GM19035 (cell line): ENCODE results near the gene HERC6.
"Not testable (repeated sequence)": the region's sequence is repeated elsewhere in the genome, so short reads cannot be mapped to it uniquely, and the experiment has no call there.

Experiments
- ATAC-seq: cut with Tn5 transposase; IDR thresholded peaks from one replicate; pipeline ENCODE4 v1.9.1; 2021; ENCODE audit not compliant: unreplicated experiment

HERC6 gene

GRCh38 chr4:88390128-88390527 lies 11.5 kb downstream of the HERC6 start:
- no peak for ATAC-seq

GRCh38 chr4:88391703-88392102 lies 13.1 kb downstream of the HERC6 start:
- no peak for ATAC-seq

- no peak for ATAC-seq
Measured at GRCh38 chr4:88396681-88397080, 18.0 kb downstream of the HERC6 start.

- ATAC-seq, result no peak
Measured at GRCh38 chr4:88398381-88398780, 19.7 kb downstream of the HERC6 start.

- ATAC-seq, result no peak
Measured at GRCh38 chr4:88409206-88409605, 30.6 kb downstream of the HERC6 start.

GRCh38 chr4:88409789-88410188 lies 31.1 kb downstream of the HERC6 start:
- ATAC-seq, result no peak

- ATAC-seq, result no peak
Measured at GRCh38 chr4:88411491-88412096, 32.9 kb downstream of the HERC6 start.

GRCh38 chr4:88413801-88414200 lies 35.1 kb downstream of the HERC6 start:
- no peak for ATAC-seq

GRCh38 chr4:88414755-88415154 lies 36.1 kb downstream of the HERC6 start:
- ATAC-seq, result no peak

GRCh38 chr4:88415982-88416381 lies 37.3 kb downstream of the HERC6 start:
- no peak for ATAC-seq

GRCh38 chr4:88418411-88418810 lies 39.8 kb downstream of the HERC6 start:
- ATAC-seq, result no peak

GRCh38 chr4:88419874-88420273 lies 41.2 kb downstream of the HERC6 start:
- peak; percentile 58 for ATAC-seq

- ATAC-seq, result no peak
Measured at GRCh38 chr4:88420844-88421243, 42.2 kb downstream of the HERC6 start.

- no peak for ATAC-seq
Measured at GRCh38 chr4:88422403-88422802, 43.8 kb downstream of the HERC6 start.

GRCh38 chr4:88429401-88429800 lies 50.7 kb downstream of the HERC6 start:
- ATAC-seq, result no peak

- no peak for ATAC-seq
Measured at GRCh38 chr4:88435987-88436693, 57.5 kb downstream of the HERC6 start.

GRCh38 chr4:88437873-88438272 lies 59.2 kb downstream of the HERC6 start:
- ATAC-seq, result not testable (repeated sequence)

GRCh38 chr4:88439161-88439760 lies 60.6 kb downstream of the HERC6 start:
- no peak for ATAC-seq

GRCh38 chr4:88440146-88440545 lies 61.5 kb downstream of the HERC6 start:
- ATAC-seq, result no peak

GRCh38 chr4:88441696-88442095 lies 63.0 kb downstream of the HERC6 start:
- ATAC-seq, result no peak

- no peak for ATAC-seq
Measured at GRCh38 chr4:88442689-88443191, 64.1 kb downstream of the HERC6 start.

GRCh38 chr4:88443486-88443885 lies 64.8 kb downstream of the HERC6 start:
- ATAC-seq, result no peak
